ENCODE results near the gene EIF6. TPM values are rescaled to one million over a fixed set of nuclear protein-coding genes. Genes with fewer than 3 reads are reported as not detected.

Gene EIF6
- polyA plus RNA-seq, 1 donor from 2014 or later: 143 TPM

DNA sequence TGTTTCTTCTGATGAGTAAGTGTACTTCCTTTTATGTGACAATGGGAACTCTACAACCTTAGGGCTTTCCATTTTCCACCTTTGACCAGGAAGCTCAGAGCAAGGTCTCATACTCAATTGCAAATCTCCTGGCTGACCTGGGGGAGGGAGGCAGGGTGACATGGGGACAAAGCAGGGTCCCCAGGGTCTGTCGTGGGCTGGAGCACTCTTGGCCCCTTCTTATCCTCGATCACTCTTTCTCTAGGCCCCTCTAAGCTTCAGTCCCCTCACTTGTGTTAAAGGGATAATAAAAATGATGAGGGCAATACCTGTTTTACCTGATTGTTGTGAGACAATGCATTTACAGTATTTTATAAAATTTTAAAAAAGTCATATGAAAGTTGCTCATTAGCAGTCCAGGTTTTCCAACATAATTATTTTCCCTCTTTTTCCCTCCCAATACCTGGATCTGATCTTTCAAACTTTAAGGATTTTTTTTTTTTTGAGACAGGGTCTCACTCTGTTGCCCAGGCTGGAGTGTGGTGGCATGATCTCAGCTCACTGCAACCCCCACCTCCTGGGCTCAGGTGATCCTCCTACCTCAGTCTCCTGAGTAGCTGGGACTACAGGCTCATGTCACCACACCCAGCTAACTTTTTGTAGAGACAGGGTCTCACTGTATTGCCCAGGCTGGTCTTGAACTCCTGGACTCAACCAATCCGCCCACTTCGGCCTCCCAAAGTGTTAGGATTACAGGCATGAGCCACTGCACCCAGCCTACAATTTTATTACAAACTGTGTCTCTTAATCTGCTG, 16.1 kb upstream of the EIF6 start:
- Histone ChIP-seq H3K9me2 (ENCODE audit: insufficient read depth, low read length) (no peaks in the 10 kb centered on the region), H3K36me3 (ENCODE audit: insufficient read depth, low read length) (no peaks in the 10 kb centered on the region), H3K27ac (ENCODE audit: low read length) (no peak overlapping the region), H3K4me3 (ENCODE audit: low read length) (no peak overlapping the region), H2AFZ (ENCODE audit: low read depth, low read length) (no peak overlapping the region), H4K20me1 (ENCODE audit: insufficient read depth) (no peaks in the 10 kb centered on the region), H3K4me2 (ENCODE audit: low read length) (no peak overlapping the region), H3K9me3 (ENCODE audit: low read length) (no peaks in the 10 kb centered on the region), H3K9ac (ENCODE audit: low read length) (no peak overlapping the region), H3K27me3 (ENCODE audit: insufficient read depth, low read depth, low read length) (no peaks in the 10 kb centered on the region), H3F3A (ENCODE audit: insufficient read depth, low read length, poor library complexity, severe bottlenecking) (no peaks in the 10 kb centered on the region), H3K79me2 (replicated peaks; ENCODE audit: insufficient read depth, low read length) (no peaks in the 10 kb centered on the region)
- TF ChIP-seq TAF1 (IDR thresholded peaks at IDR 0.05; ENCODE audit: low read depth) (no peak), EZH2 (IDR thresholded peaks at IDR 0.05; ENCODE audit: borderline replicate concordance, insufficient read depth, low read length, poor library complexity, severe bottlenecking) (no peak), POLR2AphosphoS5 (IDR thresholded peaks at IDR 0.05) (no peak), RAD21 (conservative IDR thresholded peaks at IDR 0.05) (no peak), EP300 (conservative IDR thresholded peaks at IDR 0.05; ENCODE audit: poor library complexity, severe bottlenecking) (no peak), MXI1 (conservative IDR thresholded peaks at IDR 0.05; ENCODE audit: poor library complexity, severe bottlenecking) (no peak), SMC3 (conservative IDR thresholded peaks at IDR 0.05; ENCODE audit: poor library complexity) (no peak)
- TF ChIP-seq, protein P1, sequence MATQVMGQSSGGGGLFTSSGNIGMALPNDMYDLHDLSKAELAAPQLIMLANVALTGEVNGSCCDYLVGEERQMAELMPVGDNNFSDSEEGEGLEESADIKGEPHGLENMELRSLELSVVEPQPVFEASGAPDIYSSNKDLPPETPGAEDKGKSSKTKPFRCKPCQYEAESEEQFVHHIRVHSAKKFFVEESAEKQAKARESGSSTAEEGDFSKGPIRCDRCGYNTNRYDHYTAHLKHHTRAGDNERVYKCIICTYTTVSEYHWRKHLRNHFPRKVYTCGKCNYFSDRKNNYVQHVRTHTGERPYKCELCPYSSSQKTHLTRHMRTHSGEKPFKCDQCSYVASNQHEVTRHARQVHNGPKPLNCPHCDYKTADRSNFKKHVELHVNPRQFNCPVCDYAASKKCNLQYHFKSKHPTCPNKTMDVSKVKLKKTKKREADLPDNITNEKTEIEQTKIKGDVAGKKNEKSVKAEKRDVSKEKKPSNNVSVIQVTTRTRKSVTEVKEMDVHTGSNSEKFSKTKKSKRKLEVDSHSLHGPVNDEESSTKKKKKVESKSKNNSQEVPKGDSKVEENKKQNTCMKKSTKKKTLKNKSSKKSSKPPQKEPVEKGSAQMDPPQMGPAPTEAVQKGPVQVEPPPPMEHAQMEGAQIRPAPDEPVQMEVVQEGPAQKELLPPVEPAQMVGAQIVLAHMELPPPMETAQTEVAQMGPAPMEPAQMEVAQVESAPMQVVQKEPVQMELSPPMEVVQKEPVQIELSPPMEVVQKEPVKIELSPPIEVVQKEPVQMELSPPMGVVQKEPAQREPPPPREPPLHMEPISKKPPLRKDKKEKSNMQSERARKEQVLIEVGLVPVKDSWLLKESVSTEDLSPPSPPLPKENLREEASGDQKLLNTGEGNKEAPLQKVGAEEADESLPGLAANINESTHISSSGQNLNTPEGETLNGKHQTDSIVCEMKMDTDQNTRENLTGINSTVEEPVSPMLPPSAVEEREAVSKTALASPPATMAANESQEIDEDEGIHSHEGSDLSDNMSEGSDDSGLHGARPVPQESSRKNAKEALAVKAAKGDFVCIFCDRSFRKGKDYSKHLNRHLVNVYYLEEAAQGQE (IDR thresholded peaks at IDR 0.05; ENCODE audit: borderline replicate concordance): no peak
- TF ChIP-seq, protein P2, sequence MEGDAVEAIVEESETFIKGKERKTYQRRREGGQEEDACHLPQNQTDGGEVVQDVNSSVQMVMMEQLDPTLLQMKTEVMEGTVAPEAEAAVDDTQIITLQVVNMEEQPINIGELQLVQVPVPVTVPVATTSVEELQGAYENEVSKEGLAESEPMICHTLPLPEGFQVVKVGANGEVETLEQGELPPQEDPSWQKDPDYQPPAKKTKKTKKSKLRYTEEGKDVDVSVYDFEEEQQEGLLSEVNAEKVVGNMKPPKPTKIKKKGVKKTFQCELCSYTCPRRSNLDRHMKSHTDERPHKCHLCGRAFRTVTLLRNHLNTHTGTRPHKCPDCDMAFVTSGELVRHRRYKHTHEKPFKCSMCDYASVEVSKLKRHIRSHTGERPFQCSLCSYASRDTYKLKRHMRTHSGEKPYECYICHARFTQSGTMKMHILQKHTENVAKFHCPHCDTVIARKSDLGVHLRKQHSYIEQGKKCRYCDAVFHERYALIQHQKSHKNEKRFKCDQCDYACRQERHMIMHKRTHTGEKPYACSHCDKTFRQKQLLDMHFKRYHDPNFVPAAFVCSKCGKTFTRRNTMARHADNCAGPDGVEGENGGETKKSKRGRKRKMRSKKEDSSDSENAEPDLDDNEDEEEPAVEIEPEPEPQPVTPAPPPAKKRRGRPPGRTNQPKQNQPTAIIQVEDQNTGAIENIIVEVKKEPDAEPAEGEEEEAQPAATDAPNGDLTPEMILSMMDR (IDR thresholded peaks at IDR 0.05; ENCODE audit: poor library complexity, severe bottlenecking): no peak

DNA sequence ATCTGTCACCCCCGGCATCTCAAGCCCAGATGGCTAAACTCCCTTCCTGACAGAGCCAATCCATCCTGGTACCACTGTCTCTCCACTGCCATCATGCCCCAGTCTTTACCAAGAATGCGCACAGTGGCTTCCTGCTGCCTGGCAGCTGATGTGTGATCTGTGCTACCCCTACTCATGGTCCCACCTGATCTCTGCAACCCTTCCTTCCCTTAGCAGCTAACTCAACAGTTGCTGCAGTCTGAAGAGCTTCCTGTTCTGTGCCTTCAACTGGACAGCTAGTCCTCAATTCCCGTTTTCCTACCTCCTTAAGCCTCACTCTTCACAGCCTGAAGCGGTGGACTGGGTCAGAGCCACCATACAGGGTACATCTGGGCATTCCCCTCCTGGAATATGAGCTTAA, 15.2 kb upstream of the EIF6 start:
- TF ChIP-seq SMC3 (conservative IDR thresholded peaks at IDR 0.05; ENCODE audit: poor library complexity): no peak
- TF ChIP-seq EP300 (conservative IDR thresholded peaks at IDR 0.05; ENCODE audit: poor library complexity, severe bottlenecking): no peak
- TF ChIP-seq, protein P1 (IDR thresholded peaks at IDR 0.05; ENCODE audit: borderline replicate concordance): no peak
- no peak for TF ChIP-seq POLR2AphosphoS5 (IDR thresholded peaks at IDR 0.05)
- no peak for TF ChIP-seq RAD21 (conservative IDR thresholded peaks at IDR 0.05)
- TF ChIP-seq EZH2 (IDR thresholded peaks at IDR 0.05; ENCODE audit: borderline replicate concordance, insufficient read depth, low read length, poor library complexity, severe bottlenecking): no peak
- TF ChIP-seq, protein P2 (IDR thresholded peaks at IDR 0.05; ENCODE audit: poor library complexity, severe bottlenecking): no peak
- TF ChIP-seq MXI1 (conservative IDR thresholded peaks at IDR 0.05; ENCODE audit: poor library complexity, severe bottlenecking): no peak
- no peak for TF ChIP-seq TAF1 (IDR thresholded peaks at IDR 0.05; ENCODE audit: low read depth)
- Histone ChIP-seq H3K9me3 (ENCODE audit: low read length) (no peaks in the 10 kb centered on the region), H3K9ac (ENCODE audit: low read length) (no peak overlapping the region), H3K4me3 (ENCODE audit: low read length) (no peak overlapping the region), H2AFZ (ENCODE audit: low read depth, low read length) (no peak overlapping the region), H3K36me3 (ENCODE audit: insufficient read depth, low read length) (no peaks in the 10 kb centered on the region), H4K20me1 (ENCODE audit: insufficient read depth) (no peaks in the 10 kb centered on the region), H3F3A (ENCODE audit: insufficient read depth, low read length, poor library complexity, severe bottlenecking) (no peaks in the 10 kb centered on the region), H3K27ac (ENCODE audit: low read length) (no peak overlapping the region), H3K79me2 (replicated peaks; ENCODE audit: insufficient read depth, low read length) (no peaks in the 10 kb centered on the region), H3K9me2 (ENCODE audit: insufficient read depth, low read length) (no peaks in the 10 kb centered on the region), H3K27me3 (ENCODE audit: insufficient read depth, low read depth, low read length) (no peaks in the 10 kb centered on the region), H3K4me2 (ENCODE audit: low read length) (no peak overlapping the region)

All from neural cell (in vitro differentiated cells).